WTC11 (cell line): ENCODE data around the gene TCF21. TPM values are rescaled to one million over a fixed set of nuclear protein-coding genes. Genes with fewer than 3 reads are reported as not detected.
"Not testable (repeated sequence)": the region's sequence is repeated elsewhere in the genome, so short reads cannot be mapped to it uniquely, and the experiment has no call there.

Experiments used
- ATAC-seq: fragments of 200-7000 bp; cut with Tn5 transposase; 2 replicates; pipeline ENCODE4 v1.10.0; 2021; ENCODE audit warnings: mild to moderate bottlenecking, moderate library complexity
- CTCF ChIA-PET: fragments of 300-600 bp; sonication (Branson Sonifier 250); formaldehyde crosslinking; loops from one replicate; lab custom pipeline; 2021; ENCODE audit warnings: antibody characterized with exemption; lab: Charles Lee
- POLR2A ChIA-PET: fragments of 350-600 bp; sonication (Branson Sonifier 250); formaldehyde crosslinking; loops from one replicate; lab custom pipeline; 2021; ENCODE audit warnings: antibody characterized with exemption; lab: Charles Lee
- DNase-seq: peaks from one replicate; pipeline ENCODE4 v3.0.0; 2021; ENCODE audit warnings: low spot score
- H3K27ac Mint-ChIP-seq: 2 replicates; pipeline ENCODE4 v1.8.0; 2021; ENCODE audit warnings: mixed read lengths
- H3K27me3 Mint-ChIP-seq: 2 replicates; pipeline ENCODE4 v1.8.0; 2021; ENCODE audit warnings: low read depth, mild to moderate bottlenecking, moderate library complexity, mixed read lengths
- H3K36me3 Mint-ChIP-seq: 2 replicates; pipeline ENCODE4 v1.8.0; 2021; ENCODE audit warnings: mixed read lengths
- H3K4me1 Mint-ChIP-seq: 2 replicates; pipeline ENCODE4 v1.8.0; 2022; ENCODE audit warnings: mixed read lengths
- H3K4me3 Mint-ChIP-seq: 2 replicates; pipeline ENCODE4 v1.8.0; 2021; ENCODE audit warnings: mild to moderate bottlenecking, moderate library complexity, mixed read lengths
- H3K9me3 Mint-ChIP-seq: 2 replicates; pipeline ENCODE4 v1.8.0; 2021; ENCODE audit warnings: mixed read lengths
- E2F1 ChIP-seq: sonication (generic); formaldehyde crosslinking; IDR thresholded peaks from 2 replicates; pipeline ENCODE4 v1.8.0; 2022; ENCODE audit warnings: mild to moderate bottlenecking, missing genetic modification reagents
- E2F4 ChIP-seq: sonication (generic); formaldehyde crosslinking; IDR thresholded peaks from 2 replicates; pipeline ENCODE4 v1.8.1; 2022; ENCODE audit warnings: low read depth, mild to moderate bottlenecking, moderate library complexity, missing genetic modification reagents, borderline replicate concordance
- FOXJ3 ChIP-seq: sonication (generic); formaldehyde crosslinking; IDR thresholded peaks from 2 replicates; pipeline ENCODE4 v1.9.0; 2021; ENCODE audit warnings: missing genetic modification reagents, mild to moderate bottlenecking, borderline replicate concordance
- GABPB1 ChIP-seq: sonication (generic); formaldehyde crosslinking; IDR thresholded peaks from 2 replicates; pipeline ENCODE4 v1.8.1; 2023; ENCODE audit warnings: mild to moderate bottlenecking, missing genetic modification reagents
- GRHL2 ChIP-seq: fragments of 250-450 bp; sonication (Bioruptor Pico); IDR thresholded peaks from 2 replicates; pipeline ENCODE4 v1.8.0; 2022; ENCODE audit warnings: mild to moderate bottlenecking, moderate library complexity; ENCODE audit not compliant: insufficient replicate concordance, severe bottlenecking
- JAZF1 ChIP-seq: fragments of 250-450 bp; sonication (Bioruptor Pico); IDR thresholded peaks from 2 replicates; pipeline ENCODE4 v1.9.0; 2021; ENCODE audit warnings: moderate library complexity, mild to moderate bottlenecking, inconsistent platforms
- NFE2L1 ChIP-seq: sonication (generic); formaldehyde crosslinking; IDR thresholded peaks from 2 replicates; pipeline ENCODE4 v1.8.1; 2023; ENCODE audit warnings: missing genetic modification reagents
- PRDM15 ChIP-seq: sonication (generic); formaldehyde crosslinking; IDR thresholded peaks from 2 replicates; pipeline ENCODE4 v1.8.0; 2022; ENCODE audit warnings: missing genetic modification reagents
- RORB ChIP-seq: fragments of 250-450 bp; sonication (Bioruptor Pico); IDR thresholded peaks from 2 replicates; pipeline ENCODE4 v1.9.0; 2021; ENCODE audit warnings: mild to moderate bottlenecking
- TEAD4 ChIP-seq: sonication (generic); formaldehyde crosslinking; IDR thresholded peaks from 2 replicates; pipeline ENCODE4 v1.8.0; 2022; ENCODE audit warnings: mild to moderate bottlenecking, missing genetic modification reagents
- ZBTB21 ChIP-seq: sonication (generic); formaldehyde crosslinking; IDR thresholded peaks from 2 replicates; pipeline ENCODE4 v1.8.1; 2023; ENCODE audit warnings: mild to moderate bottlenecking, missing genetic modification reagents, borderline replicate concordance
- ZNF138 ChIP-seq: sonication (generic); formaldehyde crosslinking; conservative IDR thresholded peaks from 2 replicates; pipeline ENCODE4 v1.8.1; 2022; ENCODE audit warnings: mild to moderate bottlenecking, moderate library complexity, missing genetic modification reagents
- ZNF263 ChIP-seq: sonication (generic); formaldehyde crosslinking; IDR thresholded peaks from 2 replicates; pipeline ENCODE4 v1.8.1; 2022; ENCODE audit warnings: low read depth, mild to moderate bottlenecking, moderate library complexity, missing genetic modification reagents
- ZNF317 ChIP-seq: sonication (generic); formaldehyde crosslinking; IDR thresholded peaks from 2 replicates; pipeline ENCODE4 v1.8.1; 2023; ENCODE audit warnings: low read depth, mild to moderate bottlenecking, moderate library complexity, missing genetic modification reagents, borderline replicate concordance
- ZNF416 ChIP-seq: fragments of 250-450 bp; sonication (Bioruptor Pico); IDR thresholded peaks from 2 replicates; pipeline ENCODE4 v1.9.0; 2021; ENCODE audit warnings: mild to moderate bottlenecking, inconsistent platforms
- ZNF671 ChIP-seq: fragments of 250-450 bp; sonication (Bioruptor Pico); IDR thresholded peaks from 2 replicates; pipeline ENCODE4 v1.8.0; 2021; ENCODE audit warnings: mild to moderate bottlenecking
- ZSCAN18 ChIP-seq: fragments of 250-450 bp; sonication (Bioruptor Pico); IDR thresholded peaks from 2 replicates; pipeline ENCODE4 v2.1.2; 2022; ENCODE audit warnings: mild to moderate bottlenecking, moderate library complexity
- total RNA-seq: library from RNA; stranded (reverse); gene quantifications from 3 replicates; pipeline ENCODE4 v1.2.3, GENCODE V29; 2021
- TF ChIP-seq, protein P1 (sequence below): fragments of 250-450 bp; sonication (Bioruptor Pico); IDR thresholded peaks from 2 replicates; pipeline ENCODE4 v1.9.0; 2021; ENCODE audit warnings: moderate library complexity, mild to moderate bottlenecking, inconsistent platforms, borderline replicate concordance
- TF ChIP-seq, protein P2 (sequence below): sonication (generic); formaldehyde crosslinking; conservative IDR thresholded peaks from 2 replicates; pipeline ENCODE4 v1.8.1; 2022; ENCODE audit warnings: mild to moderate bottlenecking, missing genetic modification reagents
- TF ChIP-seq, protein P3 (sequence below): sonication (generic); formaldehyde crosslinking; IDR thresholded peaks from 2 replicates; pipeline ENCODE4 v1.8.1; 2023; ENCODE audit warnings: mild to moderate bottlenecking, missing genetic modification reagents, moderate library complexity
- TF ChIP-seq, protein P4 (sequence below): sonication (generic); formaldehyde crosslinking; IDR thresholded peaks from 2 replicates; pipeline ENCODE4 v1.8.0; 2022; ENCODE audit warnings: mild to moderate bottlenecking, missing genetic modification reagents

The TCF21 gene
- total RNA-seq, 1 experiment from 2014 or later, result 0.22 TPM

DNA sequence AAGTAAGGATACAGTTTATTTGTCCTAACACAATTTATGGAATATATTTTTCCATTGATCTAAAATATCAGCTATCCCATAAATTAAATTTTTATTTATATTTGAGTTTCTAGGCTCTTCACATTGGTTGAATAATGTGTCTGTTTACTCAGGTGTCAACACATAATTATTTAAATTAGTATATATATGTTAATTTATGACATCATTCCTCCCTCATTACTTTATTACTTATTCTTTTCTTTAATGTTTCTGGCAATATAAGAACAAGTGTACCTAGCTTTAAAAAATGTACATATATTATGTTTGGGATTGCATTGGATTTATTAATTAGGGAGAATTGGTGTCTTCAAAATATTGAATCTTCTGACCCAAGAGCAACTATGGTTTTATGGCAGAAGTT lies 31.2 kb upstream of the TCF21 start:
- Mint-ChIP-seq H3K27ac (no peak overlapping the region), H3K27me3 (peaks cover 40% of the 10 kb centered on the region), H3K4me3 (no peak overlapping the region), H3K9me3 (peaks cover 24% of the 10 kb centered on the region), H3K4me1 (peaks cover 26% of the 10 kb centered on the region), H3K36me3 (peaks cover 12% of the 10 kb centered on the region)
- TF ChIP-seq GRHL2 (no peak), NFE2L1 (CRISPR knock-in tag) (no peak), PRDM15 (no peak), ZSCAN18 (CRISPR knock-in tag) (no peak), ZNF671 (CRISPR knock-in tag) (no peak), ZNF317 (CRISPR knock-in tag) (no peak), TEAD4 (no peak), ZNF138 (no peak), FOXJ3 (CRISPR knock-in tag) (no peak)
- TF ChIP-seq, protein P1, sequence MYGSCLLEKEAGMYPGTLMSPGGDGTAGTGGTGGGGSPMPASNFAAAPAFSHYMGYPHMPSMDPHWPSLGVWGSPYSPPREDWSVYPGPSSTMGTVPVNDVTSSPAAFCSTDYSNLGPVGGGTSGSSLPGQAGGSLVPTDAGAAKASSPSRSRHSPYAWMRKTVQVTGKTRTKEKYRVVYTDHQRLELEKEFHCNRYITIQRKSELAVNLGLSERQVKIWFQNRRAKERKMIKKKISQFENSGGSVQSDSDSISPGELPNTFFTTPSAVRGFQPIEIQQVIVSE, result no peak
- TF ChIP-seq, protein P2, sequence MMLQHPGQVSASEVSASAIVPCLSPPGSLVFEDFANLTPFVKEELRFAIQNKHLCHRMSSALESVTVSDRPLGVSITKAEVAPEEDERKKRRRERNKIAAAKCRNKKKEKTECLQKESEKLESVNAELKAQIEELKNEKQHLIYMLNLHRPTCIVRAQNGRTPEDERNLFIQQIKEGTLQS (CRISPR knock-in tag), result no peak
- TF ChIP-seq, protein P3, sequence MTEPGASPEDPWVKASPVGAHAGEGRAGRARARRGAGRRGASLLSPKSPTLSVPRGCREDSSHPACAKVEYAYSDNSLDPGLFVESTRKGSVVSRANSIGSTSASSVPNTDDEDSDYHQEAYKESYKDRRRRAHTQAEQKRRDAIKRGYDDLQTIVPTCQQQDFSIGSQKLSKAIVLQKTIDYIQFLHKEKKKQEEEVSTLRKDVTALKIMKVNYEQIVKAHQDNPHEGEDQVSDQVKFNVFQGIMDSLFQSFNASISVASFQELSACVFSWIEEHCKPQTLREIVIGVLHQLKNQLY (CRISPR knock-in tag), result no peak
- DNase-seq (no peak), ATAC-seq (no peak)
- ChIA-PET POLR2A (no interaction called here), CTCF (interaction anchor here (1.8 kb wide), 1 partner anchor 20 kb away, joined by 4 read pairs; no protein-coding TSS in a partner anchor)

- POLR2A ChIA-PET, ATAC-seq, CTCF ChIA-PET, DNase-seq, H3K4me3 Mint-ChIP-seq, H3K27me3 Mint-ChIP-seq, H3K4me1 Mint-ChIP-seq, H3K27ac Mint-ChIP-seq: not testable (repeated sequence)
- Mint-ChIP-seq H3K9me3 (peaks cover 49% of the 10 kb centered on the region), H3K36me3 (peaks cover 28% of the 10 kb centered on the region)
These were observed 27.6 kb upstream of the TCF21 start for GRCh38 chr6:133861337-133861736.

GRCh38 chr6:133863228-133863627 lies 25.7 kb upstream of the TCF21 start:
- Mint-ChIP-seq H3K4me1 (no peaks in the 10 kb centered on the region), H3K9me3 (peaks cover 50% of the 10 kb centered on the region), H3K4me3 (no peak overlapping the region), H3K27me3 (peaks cover 3% of the 10 kb centered on the region), H3K36me3 (peaks cover 28% of the 10 kb centered on the region), H3K27ac (no peak overlapping the region)
- CTCF ChIA-PET, result no interaction called here
- POLR2A ChIA-PET, result no interaction called here
- no peak for TF ChIP-seq ZNF263 (CRISPR knock-in tag)
- no peak for TF ChIP-seq E2F1 (CRISPR knock-in tag)
- TF ChIP-seq, protein P4, sequence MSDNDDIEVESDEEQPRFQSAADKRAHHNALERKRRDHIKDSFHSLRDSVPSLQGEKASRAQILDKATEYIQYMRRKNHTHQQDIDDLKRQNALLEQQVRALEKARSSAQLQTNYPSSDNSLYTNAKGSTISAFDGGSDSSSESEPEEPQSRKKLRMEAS, result no peak
- no peak for TF ChIP-seq GABPB1 (CRISPR knock-in tag)
- no peak for TF ChIP-seq E2F4 (CRISPR knock-in tag)
- TF ChIP-seq JAZF1 (CRISPR knock-in tag), result no peak
- TF ChIP-seq ZBTB21, result no peak
- TF ChIP-seq RORB (CRISPR knock-in tag), result no peak
- no peak for TF ChIP-seq ZNF416
- DNase-seq, result no peak
- no peak for ATAC-seq
